NCI-H2227 treated with DMSO at 0.1 percent for 48 hours (cell line): Measurements from ENCODE around the gene MAPK7.

Experiments used
- DNase-seq: peaks from one replicate; lab custom pipeline; 2025; lab: John Stamatoyannopoulos, UW

Gene MAPK7

DNA sequence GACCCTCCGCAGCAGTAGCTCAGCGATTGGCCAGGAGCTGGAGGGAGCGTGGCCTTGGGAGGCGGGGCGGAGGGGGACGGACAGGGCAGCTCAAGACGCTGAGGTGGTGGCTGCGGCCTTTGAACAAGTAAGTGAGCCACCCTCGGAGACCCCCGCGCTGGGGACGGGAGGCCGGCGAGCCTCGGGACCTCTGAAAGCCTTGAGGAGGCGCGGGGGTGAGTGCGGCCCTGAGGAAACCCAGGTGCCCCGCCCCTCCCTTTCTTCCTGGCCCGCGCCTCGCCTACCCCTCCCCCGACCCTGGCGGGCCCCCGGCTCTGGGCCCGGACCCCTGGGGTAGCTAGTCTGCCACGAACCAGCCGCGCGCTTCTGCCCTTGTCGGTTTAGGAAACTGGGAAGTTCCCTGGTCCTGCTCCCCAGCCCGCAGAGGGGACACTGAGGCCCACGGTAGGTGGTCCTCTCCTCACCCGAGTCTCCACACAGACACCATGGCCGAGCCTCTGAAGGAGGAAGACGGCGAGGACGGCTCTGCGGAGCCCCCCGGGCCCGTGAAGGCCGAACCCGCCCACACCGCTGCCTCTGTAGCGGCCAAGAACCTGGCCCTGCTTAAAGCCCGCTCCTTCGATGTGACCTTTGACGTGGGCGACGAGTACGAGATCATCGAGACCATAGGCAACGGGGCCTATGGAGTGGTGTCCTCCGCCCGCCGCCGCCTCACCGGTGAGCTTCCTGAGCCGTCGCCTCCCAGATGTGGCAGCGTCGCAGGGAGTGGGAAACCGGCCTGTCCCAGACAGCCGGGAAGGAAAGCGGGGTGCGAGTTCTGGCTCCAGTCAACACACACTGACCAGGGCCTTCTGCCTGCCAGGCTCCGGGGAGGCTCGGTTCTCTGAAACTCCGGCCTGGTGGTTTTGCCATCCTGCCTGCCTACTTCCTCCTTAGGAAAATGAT is at the start of gene MAPK7:
Gene MAPK7, plus strand, starts transcription at position 83 of the 945 bp plus-strand sequence. Its CDS starts 403 bp downstream, at position 486.
- DNase-seq = no peak

- DNase-seq = no peak
Measured at GRCh38 chr17:19329136-19329535, 49.2 kb upstream of the MAPK7 start.

- no peak for DNase-seq
Measured at GRCh38 chr17:19329839-19330238, 48.5 kb upstream of the MAPK7 start.

DNA sequence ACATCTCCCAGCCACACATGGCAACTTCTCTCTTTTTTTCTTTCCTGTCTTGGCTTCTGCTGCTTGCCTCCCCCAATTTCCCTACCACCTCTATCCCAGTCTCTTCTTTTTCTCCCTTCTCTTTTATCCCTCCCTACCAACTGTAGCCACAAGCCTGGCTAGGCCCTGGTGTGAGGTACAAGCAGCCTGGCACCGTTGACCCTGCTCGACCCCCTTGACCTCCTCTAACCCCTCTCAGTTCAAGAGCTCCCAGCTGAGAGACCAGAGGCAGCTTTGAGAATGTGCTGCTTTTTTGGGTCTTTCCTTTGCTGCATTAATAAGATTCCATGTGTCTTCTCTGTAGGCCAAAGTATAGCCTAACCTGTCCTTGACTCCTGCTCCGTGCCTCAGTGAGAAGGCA is 48.0 kb upstream of the MAPK7 start:
- DNase-seq = no peak

DNA sequence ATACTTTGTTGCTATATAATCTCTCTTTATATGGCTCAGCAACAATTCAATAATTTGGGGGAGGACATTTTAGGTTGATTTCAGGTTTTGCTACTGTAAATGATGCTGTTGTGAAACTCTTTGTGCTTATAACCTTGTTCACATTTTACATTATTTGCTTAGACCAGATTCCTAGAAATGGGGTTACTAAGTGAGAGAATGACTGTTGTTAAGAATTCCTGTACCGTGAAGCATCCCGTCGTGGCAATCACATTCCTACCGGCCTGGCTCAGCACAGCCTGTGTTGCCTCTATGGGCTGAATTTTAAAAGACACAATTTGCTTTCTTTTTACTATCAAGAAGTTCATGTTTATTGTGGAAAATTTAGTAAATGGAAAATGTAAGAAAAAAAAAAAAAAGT is 47.2 kb upstream of the MAPK7 start:
- no peak for DNase-seq

DNA sequence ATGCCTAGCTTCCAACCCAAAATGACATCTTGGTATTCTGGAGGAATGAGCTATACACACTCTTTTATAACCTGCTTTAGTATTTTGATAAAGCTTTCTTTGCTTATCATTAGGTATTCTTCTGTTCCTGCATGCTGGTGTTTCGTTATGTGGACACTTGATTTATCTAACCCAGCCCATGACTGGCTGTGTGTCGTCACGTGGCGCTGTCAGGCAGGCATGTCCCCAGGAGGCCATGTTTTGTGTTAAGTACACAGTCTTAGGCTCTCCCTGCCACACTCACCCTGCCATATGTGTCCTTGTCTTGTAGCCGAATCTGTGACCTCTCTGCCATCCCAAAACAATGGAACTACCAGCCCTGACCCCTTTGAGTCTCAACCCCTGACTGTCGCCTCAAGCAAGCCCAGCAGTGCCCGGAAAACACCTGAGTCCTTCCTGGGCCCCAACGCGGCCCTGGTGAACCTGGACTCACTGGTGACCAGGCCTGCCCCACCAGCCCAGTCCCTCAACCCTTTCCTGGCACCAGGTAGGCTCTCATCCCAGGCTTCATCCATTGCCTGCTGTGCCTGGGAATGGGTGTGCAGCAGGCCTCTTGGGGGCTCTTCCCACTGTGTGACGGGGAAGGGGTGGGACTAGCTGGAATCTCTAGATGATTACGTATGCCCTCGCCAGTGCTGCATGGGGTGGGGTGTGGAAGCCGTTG is 46.6 kb upstream of the MAPK7 start:
- no peak for DNase-seq

DNA sequence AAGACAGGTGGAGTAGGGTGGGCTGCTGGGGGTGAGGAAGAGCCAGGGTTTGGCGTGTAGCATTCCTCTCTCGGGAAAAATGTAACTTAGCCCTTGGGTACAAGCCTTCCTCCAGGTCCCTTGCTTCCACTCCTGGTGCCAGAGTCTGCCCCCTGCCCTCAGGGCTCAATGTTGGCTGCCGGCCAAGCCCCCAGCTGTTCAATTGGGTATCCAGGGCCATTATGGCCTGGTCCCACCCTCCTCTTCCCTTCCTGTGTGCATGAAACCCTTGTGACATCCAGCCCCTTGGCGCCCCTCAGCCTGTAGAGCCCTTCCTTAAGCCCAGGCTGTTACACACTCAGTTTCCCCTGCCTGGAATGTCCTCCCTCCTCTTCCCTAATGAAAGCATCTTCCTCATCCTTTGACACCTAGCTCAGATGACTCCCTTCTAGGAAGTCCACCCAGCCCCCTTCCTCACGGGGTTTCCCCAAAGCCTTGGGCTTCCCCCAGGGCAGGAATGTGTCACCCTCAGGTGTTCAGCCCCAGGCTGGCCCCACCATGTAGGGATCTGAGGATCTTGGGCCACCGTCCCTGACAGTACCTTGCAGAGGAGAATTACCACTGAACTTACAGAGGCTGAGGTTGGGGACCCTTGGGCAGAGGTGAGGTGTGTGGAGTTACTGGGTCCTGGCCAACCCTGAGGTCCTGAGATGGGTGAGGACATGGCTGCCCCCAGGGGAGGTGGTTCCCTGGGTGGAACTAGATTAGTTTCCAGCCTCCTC is 45.7 kb upstream of the MAPK7 start:
- DNase-seq = no peak

- DNase-seq = no peak
Measured at GRCh38 chr17:19333132-19333440, 45.2 kb upstream of the MAPK7 start.

GRCh38 chr17:19333736-19334290 is 44.5 kb upstream of the MAPK7 start:
- DNase-seq = no peak

DNA sequence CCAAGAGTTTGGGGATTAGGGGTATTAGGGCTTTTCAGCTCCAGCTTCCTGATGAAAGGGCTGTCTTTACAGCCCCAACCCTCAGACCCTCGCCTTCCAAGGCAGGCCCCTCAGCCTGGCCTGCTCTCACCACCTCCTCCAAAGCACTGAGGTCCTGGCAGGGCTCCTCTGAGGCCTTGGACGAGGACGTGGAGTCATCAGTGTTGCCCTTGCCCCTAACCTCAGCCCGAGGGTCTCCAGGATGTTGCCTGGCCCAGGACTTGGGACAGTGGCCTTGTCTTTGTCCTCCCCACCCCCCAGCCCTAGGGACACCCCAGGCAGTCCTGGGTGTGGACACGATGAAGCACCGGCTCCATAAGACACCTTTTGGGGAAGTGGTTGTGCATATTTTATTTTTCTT is 44.0 kb upstream of the MAPK7 start:
- DNase-seq = no peak

DNA sequence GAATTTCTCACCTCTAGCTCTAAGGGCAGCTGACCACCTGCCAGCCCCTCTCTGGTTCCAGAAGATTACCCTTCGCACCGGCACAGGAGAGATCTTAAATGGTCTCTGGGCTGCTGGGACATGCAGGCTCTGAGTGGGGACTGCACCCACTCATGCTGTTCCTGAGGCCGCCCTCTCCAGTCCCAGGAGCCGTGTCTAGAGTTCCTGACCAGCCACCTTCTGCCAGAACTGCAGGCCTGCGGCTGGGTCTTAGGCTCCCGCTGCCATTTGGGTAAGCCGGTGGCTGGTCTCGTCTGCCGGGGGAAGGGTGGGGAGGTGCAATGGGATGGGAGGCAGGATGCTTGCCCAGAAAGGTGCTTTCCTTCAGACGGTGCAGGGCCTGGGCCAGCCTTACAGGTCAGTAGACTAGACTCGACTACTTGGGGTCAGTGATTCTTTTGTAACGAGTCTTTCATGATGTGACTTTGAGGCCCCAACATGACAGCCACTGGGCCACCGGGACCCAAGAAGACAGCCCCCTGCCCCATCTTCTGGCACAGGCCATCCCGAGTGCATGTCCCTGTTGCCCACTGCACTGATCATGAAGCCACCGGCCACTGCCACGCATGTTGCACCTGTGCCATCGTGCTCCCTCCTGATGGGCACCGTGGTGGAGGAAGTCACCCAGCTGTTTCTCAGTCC is 42.2 kb upstream of the MAPK7 start:
- no peak for DNase-seq

GRCh38 chr17:19336938-19337711 is 41.2 kb upstream of the MAPK7 start:
- no peak for DNase-seq

GRCh38 chr17:19337712-19338023 is 40.6 kb upstream of the MAPK7 start:
- no peak for DNase-seq

DNA sequence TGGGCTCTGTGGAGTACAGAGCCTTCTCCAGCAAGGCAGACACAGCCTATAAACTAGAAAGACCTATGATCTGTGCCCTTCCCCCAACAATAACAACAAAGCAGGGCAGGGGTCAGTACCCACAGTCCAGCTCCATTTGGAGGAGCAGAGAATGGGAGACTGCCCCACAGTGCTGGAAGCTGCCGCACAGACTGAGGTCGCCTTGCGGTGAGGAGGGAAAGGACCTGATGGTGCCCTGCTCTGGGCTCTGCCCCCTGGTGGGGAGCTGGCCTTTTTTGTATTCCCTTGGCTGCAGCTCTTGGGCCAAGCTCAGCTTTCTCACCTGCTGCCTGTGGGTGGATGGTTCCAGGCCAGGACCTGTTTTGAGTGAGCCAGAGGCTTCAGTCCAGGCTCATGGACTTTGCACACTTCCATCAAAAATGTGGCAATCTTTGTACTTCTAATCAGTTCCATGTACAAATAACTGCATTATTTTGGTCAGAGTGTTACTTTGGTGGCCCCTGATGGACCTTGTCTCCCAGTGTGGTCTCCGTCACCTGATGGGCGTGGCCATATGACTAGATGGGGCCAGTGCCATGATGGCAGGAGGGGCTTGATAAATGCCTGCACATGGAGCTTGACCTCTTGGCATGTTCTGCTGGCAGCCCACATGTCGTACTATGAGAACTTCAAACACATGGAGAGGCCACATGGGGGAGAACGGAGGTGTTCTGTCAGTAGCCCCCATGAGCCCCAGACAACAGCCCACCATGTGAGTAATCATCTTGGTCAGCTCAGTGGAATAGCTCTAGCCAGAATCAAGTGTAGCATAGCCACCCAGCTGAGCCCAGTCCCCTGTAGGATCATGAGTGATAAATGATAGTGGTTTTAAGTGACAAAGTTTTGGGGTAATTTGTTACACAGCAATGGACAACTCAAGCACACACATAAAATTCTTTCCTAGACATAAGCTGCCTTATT is 40.0 kb upstream of the MAPK7 start:
- DNase-seq = no peak

DNA sequence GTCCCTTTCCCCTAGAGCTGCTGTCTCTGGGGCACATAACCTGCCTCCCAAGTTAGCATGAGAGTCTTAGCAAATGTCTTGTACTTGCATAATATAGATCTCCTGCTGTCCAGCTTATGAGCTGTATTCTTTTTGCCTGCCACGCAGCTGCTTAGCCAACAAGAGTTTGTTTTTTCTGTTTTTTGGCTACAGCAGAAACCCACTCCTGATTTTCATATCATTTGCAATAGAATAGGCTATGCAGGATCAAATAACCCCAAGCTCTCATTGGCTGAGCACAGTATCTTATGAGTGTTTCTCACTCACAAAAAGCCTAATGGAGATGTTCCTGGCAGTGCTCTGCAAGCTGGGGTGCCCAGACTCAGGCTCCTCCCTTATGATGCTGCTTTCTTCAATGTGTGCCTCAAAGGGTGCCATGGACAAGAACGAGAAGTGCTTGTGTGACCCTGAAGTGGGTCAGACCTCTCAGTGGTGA is 38.9 kb upstream of the MAPK7 start:
- no peak for DNase-seq

GRCh38 chr17:19341211-19341631 is 37.1 kb upstream of the MAPK7 start:
- DNase-seq = no peak

GRCh38 chr17:19341641-19342610 is 36.4 kb upstream of the MAPK7 start:
- DNase-seq = no peak

GRCh38 chr17:19342611-19343255 is 35.6 kb upstream of the MAPK7 start:
- no peak for DNase-seq
